GM12872 (cell line): ENCODE results near the gene NEUROG1.

Experiments used
- CTCF ChIP-seq: IDR thresholded peaks from 3 replicates; pipeline ENCODE4 v1.5.1; 2011; ENCODE audit warnings: low read depth, mild to moderate bottlenecking, low read length, moderate library complexity; ENCODE audit not compliant: insufficient read depth

The NEUROG1 gene

GRCh38 chr5:135549413-135549812 lies 13.6 kb upstream of the NEUROG1 start:
- no peak for TF ChIP-seq CTCF

GRCh38 chr5:135547590-135548254 lies 12.0 kb upstream of the NEUROG1 start:
- no peak for TF ChIP-seq CTCF

- TF ChIP-seq CTCF: no peak
Observed at GRCh38 chr5:135546912-135547311, 11.1 kb upstream of the NEUROG1 start.

- no peak for TF ChIP-seq CTCF
Observed at GRCh38 chr5:135546101-135546500, 10.3 kb upstream of the NEUROG1 start.

GRCh38 chr5:135545099-135545498 lies 9.3 kb upstream of the NEUROG1 start:
- TF ChIP-seq CTCF: no peak

- TF ChIP-seq CTCF: no peak
Observed at GRCh38 chr5:135543485-135544304, 7.9 kb upstream of the NEUROG1 start.

- no peak for TF ChIP-seq CTCF
Observed at GRCh38 chr5:135543001-135543484, 7.3 kb upstream of the NEUROG1 start.
